Neural progenitor cell (in vitro differentiated cells): ENCODE results near the gene ACCS. TPM values are rescaled to one million over a fixed set of nuclear protein-coding genes. Genes with fewer than 3 reads are reported as not detected.

Experiments
- DNase-seq: peaks from one replicate; pipeline ENCODE4 v3.0.0-alpha.2; 2016; ENCODE audit warnings: low spot score
- H2AFZ ChIP-seq: fragments of 200-600 bp; sonication (generic); replicated peaks from 2 replicates; pipeline ENCODE4 v1.6.1; 2016; ENCODE audit warnings: antibody characterized with exemption
- H3F3A ChIP-seq: fragments of 200-600 bp; sonication (generic); 2 replicates; pipeline ENCODE4 v1.6.1; 2016; ENCODE audit warnings: antibody characterized with exemption, low read depth
- H3K27ac ChIP-seq: fragments of 200-600 bp; sonication (generic); 2 replicates; pipeline ENCODE4 v1.5.1; 2016; ENCODE audit warnings: mild to moderate bottlenecking
- H3K27me3 ChIP-seq: fragments of 200-600 bp; sonication (generic); 2 replicates; pipeline ENCODE4 v1.6.1; 2016; ENCODE audit warnings: mild to moderate bottlenecking, moderate library complexity
- H3K36me3 ChIP-seq: fragments of 200-600 bp; sonication (generic); 2 replicates; pipeline ENCODE4 v1.5.1; 2016
- H3K4me1 ChIP-seq: fragments of 200-600 bp; sonication (generic); 2 replicates; pipeline ENCODE4 v1.6.1; 2016; ENCODE audit warnings: mixed run types
- H3K4me2 ChIP-seq: fragments of 200-600 bp; sonication (generic); 2 replicates; pipeline ENCODE4 v1.6.1; 2016
- H3K4me3 ChIP-seq: fragments of 200-600 bp; sonication (generic); 2 replicates; pipeline ENCODE4 v1.5.1; 2016
- H3K79me2 ChIP-seq: fragments of 200-600 bp; sonication (generic); 2 replicates; pipeline ENCODE4 v1.6.1; 2016; ENCODE audit warnings: low read depth
- H3K9ac ChIP-seq: fragments of 200-600 bp; sonication (generic); 2 replicates; pipeline ENCODE4 v1.6.1; 2016
- H3K9me3 ChIP-seq: fragments of 200-600 bp; sonication (generic); 2 replicates; pipeline ENCODE4 v1.5.1; 2016; ENCODE audit warnings: low read depth
- H4K20me1 ChIP-seq: fragments of 200-600 bp; sonication (generic); 2 replicates; pipeline ENCODE4 v1.6.1; 2016; ENCODE audit warnings: low read depth
- H3K27ac Mint-ChIP-seq: 3 replicates; pipeline ENCODE4 v1.8.0; 2021; ENCODE audit warnings: mixed read lengths
- H3K27me3 Mint-ChIP-seq: 2 replicates; pipeline ENCODE4 v1.8.0; 2022; ENCODE audit warnings: low read depth, mild to moderate bottlenecking, inconsistent platforms, moderate library complexity, mixed read lengths; ENCODE audit not compliant: insufficient read depth
- H3K36me3 Mint-ChIP-seq: 3 replicates; pipeline ENCODE4 v1.8.0; 2021; ENCODE audit warnings: mixed read lengths
- H3K4me1 Mint-ChIP-seq: 3 replicates; pipeline ENCODE4 v1.8.0; 2021; ENCODE audit warnings: mixed read lengths
- H3K4me3 Mint-ChIP-seq: 3 replicates; pipeline ENCODE4 v1.8.0; 2021; ENCODE audit warnings: mild to moderate bottlenecking, moderate library complexity, mixed read lengths
- H3K9me3 Mint-ChIP-seq: 3 replicates; pipeline ENCODE4 v1.8.0; 2020; ENCODE audit warnings: mixed read lengths
- CTCF ChIP-seq: fragments of 200-600 bp; sonication (generic); IDR thresholded peaks from 2 replicates; pipeline ENCODE4 v1.5.1; 2017; ENCODE audit warnings: antibody characterized with exemption, mild to moderate bottlenecking
- EZH2 ChIP-seq: fragments of 200-600 bp; sonication (generic); IDR thresholded peaks from 2 replicates; pipeline ENCODE4 v1.6.1; 2017; ENCODE audit warnings: antibody characterized with exemption, mild to moderate bottlenecking, moderate library complexity
- EZH2phosphoT487 ChIP-seq: fragments of 200-600 bp; sonication (generic); IDR thresholded peaks from 2 replicates; pipeline ENCODE4 v1.6.1; 2017; ENCODE audit warnings: antibody characterized with exemption
- total RNA-seq: library from RNA; depleted of rRNA; stranded (reverse); fragments of >200 nt; gene quantifications from 2 replicates; pipeline ENCODE4 v1.2.3, GENCODE V29; 2015; ENCODE audit warnings: low replicate concordance

Gene ACCS
- total RNA-seq, 1 donor from 2014 or later: 7.0 TPM

DNA sequence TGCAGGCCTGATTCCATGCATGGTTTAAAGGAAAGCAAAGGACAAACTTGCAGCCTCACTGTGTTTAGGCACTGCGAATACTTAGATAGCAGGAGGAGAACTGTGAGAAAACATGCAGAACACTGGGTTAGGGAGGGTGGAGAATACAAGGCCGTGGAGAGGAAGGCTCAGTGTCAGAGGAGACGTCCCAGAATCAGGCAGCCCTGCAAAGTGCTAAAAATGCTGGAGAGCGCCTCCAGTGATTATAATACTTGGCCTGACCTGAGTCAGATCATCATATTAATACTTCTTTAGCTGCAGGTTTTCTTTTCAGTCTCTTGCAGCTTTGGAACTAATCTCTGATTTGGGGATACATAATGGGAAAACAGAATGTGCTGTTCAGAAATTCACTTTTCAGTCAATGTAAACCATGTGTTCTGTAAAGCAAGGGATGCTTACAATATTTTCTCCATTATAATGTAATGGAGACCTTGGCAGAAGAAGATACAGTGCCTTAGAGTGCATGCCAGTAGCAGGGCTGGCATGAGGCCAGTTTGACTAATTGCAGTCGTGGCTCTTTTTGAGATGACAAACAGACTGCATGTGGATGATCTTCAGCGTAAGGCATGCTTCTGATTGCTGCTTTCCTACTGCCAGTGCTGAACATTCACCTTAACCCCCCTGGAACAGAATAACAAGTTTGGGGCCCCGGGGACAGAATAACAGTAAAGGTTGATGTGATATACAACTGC, 46.2 kb downstream of the ACCS start:
- Histone ChIP-seq H3K79me2 (no peaks in the 10 kb centered on the region), H3F3A (peaks cover 4% of the 10 kb centered on the region), H3K9ac (no peak overlapping the region), H3K36me3 (peaks cover 10% of the 10 kb centered on the region), H3K27me3 (no peaks in the 10 kb centered on the region), H3K27ac (no peak overlapping the region), H3K9me3 (no peaks in the 10 kb centered on the region), H4K20me1 (peaks cover 28% of the 10 kb centered on the region), H3K4me3 (no peak overlapping the region), H3K4me1 (peaks cover 10% of the 10 kb centered on the region), H3K4me2 (no peak overlapping the region), H2AFZ (no peak overlapping the region)
- H3K36me3 Mint-ChIP-seq: peaks cover 39% of the 10 kb centered on the region
- H3K27ac Mint-ChIP-seq: no peak overlapping the region
- no peak for DNase-seq
- peaks cover 2% of the 10 kb centered on the region for H3K27me3 Mint-ChIP-seq
- H3K9me3 Mint-ChIP-seq: no peaks in the 10 kb centered on the region
- no peak overlapping the region for H3K4me3 Mint-ChIP-seq
- TF ChIP-seq EZH2phosphoT487 (no peak), CTCF (no peak), EZH2 (no peak)
- H3K4me1 Mint-ChIP-seq: peaks cover 12% of the 10 kb centered on the region

DNA sequence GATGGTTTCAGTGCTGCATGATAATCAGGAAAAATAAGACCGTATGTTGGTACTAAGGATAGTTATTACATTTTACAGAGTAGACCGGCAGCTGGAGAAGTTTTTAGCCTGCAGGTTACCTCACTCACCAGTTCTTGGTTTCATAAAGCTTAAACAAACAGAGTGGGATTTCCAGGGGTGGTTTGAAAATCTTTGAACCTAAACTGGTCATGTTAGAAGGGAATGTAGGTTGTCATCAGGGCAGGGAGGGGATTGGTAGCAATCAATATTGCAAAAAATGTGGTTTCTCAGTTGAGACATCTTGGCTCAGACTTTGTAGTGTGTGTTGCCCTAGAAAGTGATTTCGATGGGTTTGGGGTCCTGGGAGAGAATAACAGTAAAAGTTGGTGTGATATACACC, 46.9 kb downstream of the ACCS start:
- H2AFZ ChIP-seq: no peak overlapping the region
- no peak for TF ChIP-seq CTCF
- TF ChIP-seq EZH2: no peak
- no peak for TF ChIP-seq EZH2phosphoT487
- H3K27me3 ChIP-seq: no peaks in the 10 kb centered on the region
- no peak overlapping the region for H3K4me2 ChIP-seq
- DNase-seq: no peak
- no peak overlapping the region for H3K9ac ChIP-seq
- no peaks in the 10 kb centered on the region for H3K79me2 ChIP-seq
- Mint-ChIP-seq H3K27me3 (peaks cover 2% of the 10 kb centered on the region), H3K4me3 (no peak overlapping the region), H3K36me3 (peaks cover 33% of the 10 kb centered on the region), H3K4me1 (peaks cover 12% of the 10 kb centered on the region), H3K9me3 (no peaks in the 10 kb centered on the region), H3K27ac (no peak overlapping the region)
- no peak overlapping the region for H3K4me3 ChIP-seq
- peaks cover 31% of the 10 kb centered on the region for H4K20me1 ChIP-seq
- H3F3A ChIP-seq: peaks cover 4% of the 10 kb centered on the region
- no peaks in the 10 kb centered on the region for H3K9me3 ChIP-seq
- peaks cover 10% of the 10 kb centered on the region for H3K4me1 ChIP-seq
- H3K27ac ChIP-seq: no peak overlapping the region
- H3K36me3 ChIP-seq: peaks cover 14% of the 10 kb centered on the region

- DNase-seq: no peak
- Mint-ChIP-seq H3K36me3 (peaks cover 33% of the 10 kb centered on the region), H3K27me3 (peaks cover 2% of the 10 kb centered on the region), H3K4me1 (peaks cover 12% of the 10 kb centered on the region), H3K27ac (no peak overlapping the region), H3K9me3 (no peaks in the 10 kb centered on the region), H3K4me3 (no peak overlapping the region)
- peaks cover 10% of the 10 kb centered on the region for H3K4me1 ChIP-seq
- no peaks in the 10 kb centered on the region for H3K79me2 ChIP-seq
- H3K4me2 ChIP-seq: peak overlapping the region; percentile 11
- H3K9ac ChIP-seq: no peak overlapping the region
- H2AFZ ChIP-seq: no peak overlapping the region
- H4K20me1 ChIP-seq: peaks cover 31% of the 10 kb centered on the region
- no peaks in the 10 kb centered on the region for H3K9me3 ChIP-seq
- H3K27me3 ChIP-seq: no peaks in the 10 kb centered on the region
- no peak overlapping the region for H3K27ac ChIP-seq
- H3K36me3 ChIP-seq: peaks cover 18% of the 10 kb centered on the region
- no peak overlapping the region for H3K4me3 ChIP-seq
- TF ChIP-seq EZH2phosphoT487: no peak
- TF ChIP-seq CTCF: no peak
- TF ChIP-seq EZH2: no peak
- H3F3A ChIP-seq: peaks cover 4% of the 10 kb centered on the region
These were observed 47.5 kb downstream of the ACCS start for GRCh38 chr11:44113572-44113971.
